OCI-LY3 (cell line): ENCODE results near the gene NPHP4.

Experiments
- EZH2phosphoT487 ChIP-seq: fragments of 200-600 bp; shearing (Covaris generic); IDR thresholded peaks from 2 replicates; pipeline ENCODE4 v1.6.1; 2018; ENCODE audit warnings: antibody characterized with exemption, mixed run types, low read depth
- TF ChIP-seq, protein P1 (sequence below): fragments of 200-600, 300-600 bp; sonication (generic); IDR thresholded peaks from 2 replicates; pipeline ENCODE4 v1.5.1; 2014; ENCODE audit warnings: antibody characterized with exemption, low read length, low read depth

- TF ChIP-seq, protein P1, sequence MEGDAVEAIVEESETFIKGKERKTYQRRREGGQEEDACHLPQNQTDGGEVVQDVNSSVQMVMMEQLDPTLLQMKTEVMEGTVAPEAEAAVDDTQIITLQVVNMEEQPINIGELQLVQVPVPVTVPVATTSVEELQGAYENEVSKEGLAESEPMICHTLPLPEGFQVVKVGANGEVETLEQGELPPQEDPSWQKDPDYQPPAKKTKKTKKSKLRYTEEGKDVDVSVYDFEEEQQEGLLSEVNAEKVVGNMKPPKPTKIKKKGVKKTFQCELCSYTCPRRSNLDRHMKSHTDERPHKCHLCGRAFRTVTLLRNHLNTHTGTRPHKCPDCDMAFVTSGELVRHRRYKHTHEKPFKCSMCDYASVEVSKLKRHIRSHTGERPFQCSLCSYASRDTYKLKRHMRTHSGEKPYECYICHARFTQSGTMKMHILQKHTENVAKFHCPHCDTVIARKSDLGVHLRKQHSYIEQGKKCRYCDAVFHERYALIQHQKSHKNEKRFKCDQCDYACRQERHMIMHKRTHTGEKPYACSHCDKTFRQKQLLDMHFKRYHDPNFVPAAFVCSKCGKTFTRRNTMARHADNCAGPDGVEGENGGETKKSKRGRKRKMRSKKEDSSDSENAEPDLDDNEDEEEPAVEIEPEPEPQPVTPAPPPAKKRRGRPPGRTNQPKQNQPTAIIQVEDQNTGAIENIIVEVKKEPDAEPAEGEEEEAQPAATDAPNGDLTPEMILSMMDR, result no peak
- no peak for TF ChIP-seq EZH2phosphoT487
These were observed 115.2 kb downstream of the NPHP4 start for GRCh38 chr1:5877001-5877400.
